Natural killer cell (primary cell): ENCODE measurements around the gene DUOXA2. TPM values are rescaled to one million over a fixed set of nuclear protein-coding genes. Genes with fewer than 3 reads are reported as not detected.

ENCODE experiments used
- ATAC-seq, 3 donors: fragments of 150-1000 bp in 2 of 3; fragments of 200-7000 bp in 1 of 3; cut with Tn5 transposase; 1 replicate in 1 of 3; 2 replicates in 2 of 3; pipeline ENCODE4 v1.10.0; 2021; ENCODE audit warnings: mild to moderate bottlenecking in 2 of 3, moderate library complexity in 2 of 3
- DNase-seq, 2 donors: peaks; one replicate each; pipeline versions ENCODE4 v3.0.0 to v3.0.0-alpha.2; 2013 to 2021; ENCODE audit warnings: mixed read lengths in 1 of 2
- H3K27ac ChIP-seq: one replicate; pipeline ENCODE4 v1.5.1; 2013; ENCODE audit warnings: mild to moderate bottlenecking, low read length
- H3K27me3 ChIP-seq: one replicate; pipeline ENCODE4 v1.6.1; 2013; ENCODE audit warnings: low read length; ENCODE audit not compliant: control insufficient read depth, insufficient read depth
- H3K36me3 ChIP-seq: one replicate; pipeline ENCODE4 v1.6.1; 2013; ENCODE audit warnings: low read length; ENCODE audit not compliant: control insufficient read depth, insufficient read depth
- H3K4me1 ChIP-seq: one replicate; pipeline ENCODE4 v1.6.1; 2013; ENCODE audit warnings: low read length; ENCODE audit not compliant: control insufficient read depth, insufficient read depth
- H3K4me3 ChIP-seq: one replicate; pipeline ENCODE4 v1.5.1; 2013; ENCODE audit warnings: low read length
- H3K9me3 ChIP-seq: one replicate; pipeline ENCODE4 v1.6.1; 2013; ENCODE audit warnings: low read length; ENCODE audit not compliant: control insufficient read depth, insufficient read depth
- H3K27ac Mint-ChIP-seq, 2 donors: one replicate each; pipeline ENCODE4 v1.8.0; 2022; ENCODE audit warnings: mild to moderate bottlenecking in 2 of 2, mixed read lengths in 2 of 2, moderate library complexity in 1 of 2
- H3K27me3 Mint-ChIP-seq, 2 donors: one replicate each; pipeline ENCODE4 v1.8.0; 2022; ENCODE audit warnings: low read depth in 2 of 2, mixed read lengths in 2 of 2
- H3K36me3 Mint-ChIP-seq: one replicate; pipeline ENCODE4 v1.8.0; 2022; ENCODE audit warnings: mixed read lengths
- H3K4me1 Mint-ChIP-seq, 2 donors: one replicate each; pipeline ENCODE4 v1.8.0; 2022; ENCODE audit warnings: mixed read lengths in 2 of 2
- H3K4me3 Mint-ChIP-seq: one replicate; pipeline ENCODE4 v1.8.0; 2022; ENCODE audit warnings: mild to moderate bottlenecking, moderate library complexity, mixed read lengths
- H3K9me3 Mint-ChIP-seq, 2 donors: one replicate each; pipeline ENCODE4 v1.8.0; 2022; ENCODE audit warnings: mixed read lengths in 2 of 2
- CTCF ChIP-seq: fragments of 200-600 bp; IDR thresholded peaks from one replicate; pipeline ENCODE4 v1.8.0; 2022; ENCODE audit warnings: antibody characterized with exemption
- WGBS: methylation state at CpG from one replicate; pipeline ENCODE4 v1.1.7; 2013; ENCODE audit warnings: missing lambda C conversion rate; ENCODE audit not compliant: insufficient coverage; 5-methylcytosine and 5-hydroxymethylcytosine counted together
- intact Hi-C: fragments of 100-400 bp; cut with micrococcal nuclease; formaldehyde crosslinking; loops from one replicate; pipeline ENCODE4 v1.14.2; 2022
- total RNA-seq, 4 donors: library from RNA; stranded (reverse); fragments of 120-200 nt in 1 of 4; gene quantifications; one replicate each; pipeline versions ENCODE4 v1.2.3 to v1.2.4, GENCODE V29; 2013 to 2022

The DUOXA2 gene
- total RNA-seq, 3 donors from 2014 or later (not counting 1 experiment from before 2014, with no cell fraction given), result not detected

- Histone ChIP-seq H3K36me3 (no peaks in the 10 kb centered on the region), H3K4me1 (no peaks in the 10 kb centered on the region), H3K4me3 (no peak overlapping the region), H3K9me3 (no peaks in the 10 kb centered on the region), H3K27me3 (no peaks in the 10 kb centered on the region), H3K27ac (no peak overlapping the region)
- Mint-ChIP-seq H3K27ac (no peak overlapping the region), H3K27me3 (peaks cover 0 to 2% of the 10 kb centered on the region in 2 donors), H3K4me1 (no peaks in the 10 kb centered on the region), H3K9me3 (no peaks in the 10 kb centered on the region), H3K36me3 (no peaks in the 10 kb centered on the region), H3K4me3 (no peak overlapping the region)
- no peak for TF ChIP-seq CTCF
- DNase-seq (no peak), ATAC-seq (no peak)
- intact Hi-C loops, result no loop called here
- 86% methylated on average over 23 of the region's 23 CpGs for WGBS
Measured at GRCh38 chr15:45099549-45100165, 14.5 kb upstream of the DUOXA2 start.

GRCh38 chr15:45100884-45101625, 13.1 kb upstream of the DUOXA2 start:
- H3K27me3 Mint-ChIP-seq, result peaks cover 0 to 2% of the 10 kb centered on the region in 2 donors
- no peak for TF ChIP-seq CTCF
- no peak overlapping the region for H3K4me3 ChIP-seq
- no peaks in the 10 kb centered on the region for H3K9me3 ChIP-seq
- no peaks in the 10 kb centered on the region for H3K4me1 Mint-ChIP-seq
- WGBS, result 85% methylated on average over 5 of the region's 7 CpGs
- no peak overlapping the region for H3K27ac Mint-ChIP-seq
- intact Hi-C loops, result no loop called here
- H3K27me3 ChIP-seq, result no peaks in the 10 kb centered on the region
- no peaks in the 10 kb centered on the region for H3K36me3 Mint-ChIP-seq
- no peaks in the 10 kb centered on the region for H3K4me1 ChIP-seq
- DNase-seq, result no peak
- no peaks in the 10 kb centered on the region for H3K9me3 Mint-ChIP-seq
- ATAC-seq, result no peak
- H3K36me3 ChIP-seq, result no peaks in the 10 kb centered on the region
- no peak overlapping the region for H3K27ac ChIP-seq
- no peak overlapping the region for H3K4me3 Mint-ChIP-seq

- H3K36me3 Mint-ChIP-seq, result no peaks in the 10 kb centered on the region
- no peak overlapping the region for H3K4me3 Mint-ChIP-seq
- Histone ChIP-seq H3K27me3 (no peaks in the 10 kb centered on the region), H3K4me3 (no peak overlapping the region), H3K4me1 (no peaks in the 10 kb centered on the region), H3K27ac (no peak overlapping the region), H3K9me3 (no peaks in the 10 kb centered on the region), H3K36me3 (no peaks in the 10 kb centered on the region)
- no peaks in the 10 kb centered on the region for H3K9me3 Mint-ChIP-seq
- 88% methylated on average over 12 of the region's 12 CpGs for WGBS
- no peak for TF ChIP-seq CTCF
- H3K4me1 Mint-ChIP-seq, result no peaks in the 10 kb centered on the region
- H3K27ac Mint-ChIP-seq, result no peak overlapping the region
- no peak for ATAC-seq
- intact Hi-C loops, result no loop called here
- DNase-seq, result no peak
- peaks cover 0 to 6% of the 10 kb centered on the region in 2 donors for H3K27me3 Mint-ChIP-seq
Measured at GRCh38 chr15:45101749-45102148, 12.4 kb upstream of the DUOXA2 start.
